GM23338 (cell line): Measurements from ENCODE around the gene ISOC2. TPM values are rescaled to one million over a fixed set of nuclear protein-coding genes. Genes with fewer than 3 reads are reported as not detected.

Experiments used
- ATAC-seq: fragments of 200-7000 bp; cut with Tn5 transposase; 3 replicates; pipeline ENCODE4 v1.9.1; 2020
- DNase-seq: peaks from one replicate; pipeline ENCODE4 v3.0.0-alpha.2; 2015; ENCODE audit warnings: low spot score
- H2AFZ ChIP-seq: fragments of 200-600 bp; sonication (generic); 2 replicates; pipeline ENCODE4 v1.8.0; 2016; ENCODE audit warnings: antibody characterized with exemption, mild to moderate bottlenecking, moderate library complexity
- H3F3A ChIP-seq: fragments of 200-600 bp; sonication (generic); replicated peaks from 2 replicates; pipeline ENCODE4 v1.8.0; 2017; ENCODE audit warnings: antibody characterized with exemption, mixed run types, low read depth
- H3K27ac ChIP-seq: fragments of 200-600 bp; sonication (generic); 2 replicates; pipeline ENCODE4 v1.6.1; 2016; ENCODE audit warnings: low read depth
- H3K27me3 ChIP-seq: fragments of 200-600 bp; sonication (generic); 2 replicates; pipeline ENCODE4 v1.8.0; 2016; ENCODE audit warnings: mild to moderate bottlenecking, mixed run types, moderate library complexity; ENCODE audit not compliant: insufficient read depth
- H3K36me3 ChIP-seq: fragments of 200-600 bp; sonication (generic); 2 replicates; pipeline ENCODE4 v1.8.0; 2016; ENCODE audit warnings: mild to moderate bottlenecking; ENCODE audit not compliant: insufficient read depth
- H3K4me1 ChIP-seq: fragments of 200-600 bp; sonication (generic); 2 replicates; pipeline ENCODE4 v1.8.0; 2016; ENCODE audit warnings: mild to moderate bottlenecking, moderate library complexity; ENCODE audit not compliant: insufficient read depth
- H3K4me2 ChIP-seq: fragments of 200-600 bp; sonication (generic); 2 replicates; pipeline ENCODE4 v1.7.1; 2017; ENCODE audit warnings: mixed run types
- H3K4me3 ChIP-seq: fragments of 200-600 bp; sonication (generic); 2 replicates; pipeline ENCODE4 v1.6.1; 2016; ENCODE audit warnings: mixed run types
- H3K79me2 ChIP-seq: fragments of 200-600 bp; sonication (generic); replicated peaks from 2 replicates; pipeline ENCODE4 v1.8.0; 2017; ENCODE audit warnings: mild to moderate bottlenecking; ENCODE audit not compliant: insufficient read depth
- H3K9me2 ChIP-seq: fragments of 200-600 bp; sonication (generic); 2 replicates; pipeline ENCODE4 v1.8.0; 2017; ENCODE audit not compliant: insufficient read depth
- H4K20me1 ChIP-seq: fragments of 200-600 bp; sonication (generic); replicated peaks from 2 replicates; pipeline ENCODE4 v1.8.0; 2017; ENCODE audit warnings: mild to moderate bottlenecking; ENCODE audit not compliant: insufficient read depth
- H3K27ac Mint-ChIP-seq: 2 replicates; pipeline ENCODE4 v1.8.0; 2020; ENCODE audit warnings: inconsistent platforms, mild to moderate bottlenecking, moderate library complexity, mixed read lengths
- H3K27me3 Mint-ChIP-seq: 3 replicates; pipeline ENCODE4 v1.8.0; 2022; ENCODE audit warnings: low read depth, mild to moderate bottlenecking, moderate library complexity, mixed read lengths, inconsistent platforms; ENCODE audit not compliant: insufficient read depth, poor library complexity
- H3K36me3 Mint-ChIP-seq: 3 replicates; pipeline ENCODE4 v1.8.0; 2021; ENCODE audit warnings: low read depth, mild to moderate bottlenecking, inconsistent platforms, moderate library complexity, mixed read lengths
- H3K4me1 Mint-ChIP-seq: 3 replicates; pipeline ENCODE4 v1.8.0; 2020; ENCODE audit warnings: mild to moderate bottlenecking, inconsistent platforms, mixed read lengths
- H3K4me3 Mint-ChIP-seq: 3 replicates; pipeline ENCODE4 v1.8.0; 2021; ENCODE audit warnings: moderate library complexity, mild to moderate bottlenecking, inconsistent platforms, mixed read lengths
- H3K9me3 Mint-ChIP-seq: 3 replicates; pipeline ENCODE4 v1.8.0; 2020; ENCODE audit warnings: moderate library complexity, mild to moderate bottlenecking, inconsistent platforms, mixed read lengths
- CREB1 ChIP-seq: fragments of 250-450 bp; sonication (Bioruptor Pico); IDR thresholded peaks from 2 replicates; pipeline ENCODE4 v1.5.0; 2020; ENCODE audit warnings: low read depth, mild to moderate bottlenecking, moderate library complexity
- EZH2 ChIP-seq: fragments of 200-600 bp; sonication (generic); IDR thresholded peaks from one replicate; pipeline ENCODE4 v1.8.0; 2017; ENCODE audit warnings: antibody characterized with exemption, mild to moderate bottlenecking, low read depth; ENCODE audit not compliant: unreplicated experiment
- EZH2phosphoT487 ChIP-seq: fragments of 200-600 bp; sonication (generic); IDR thresholded peaks from one replicate; pipeline ENCODE4 v1.8.1; 2018; ENCODE audit warnings: antibody characterized with exemption; ENCODE audit not compliant: unreplicated experiment
- JUNB ChIP-seq: IDR thresholded peaks from one replicate; pipeline ENCODE4 v1.6.1; 2016; ENCODE audit warnings: antibody characterized with exemption; ENCODE audit not compliant: unreplicated experiment
- NANOG ChIP-seq: IDR thresholded peaks from 2 replicates; pipeline ENCODE4 v1.6.1; 2016; ENCODE audit warnings: antibody characterized with exemption, borderline replicate concordance
- POLR2AphosphoS5 ChIP-seq: IDR thresholded peaks from 2 replicates; pipeline ENCODE4 v1.6.1; 2016; ENCODE audit warnings: antibody characterized with exemption, low read depth
- STAT1 ChIP-seq: IDR thresholded peaks from one replicate; pipeline ENCODE4 v1.6.1; 2016; ENCODE audit warnings: antibody characterized with exemption; ENCODE audit not compliant: unreplicated experiment
- ZNF114 ChIP-seq: fragments of 250-450 bp; sonication (Bioruptor Pico); IDR thresholded peaks from 2 replicates; pipeline ENCODE4 v1.5.0; 2020; ENCODE audit warnings: mild to moderate bottlenecking, moderate library complexity
- ZNF331 ChIP-seq: fragments of 250-450 bp; sonication (Bioruptor Pico); IDR thresholded peaks from 2 replicates; pipeline ENCODE4 v1.5.0; 2020; ENCODE audit warnings: low read depth, mild to moderate bottlenecking, moderate library complexity
- polyA plus RNA-seq: library from polyadenylated mRNA; unstranded; fragments of >200 nt; fragmentation: Nextera tagmentation; extraction: Ambion mirVana; gene quantifications from 2 replicates; pipeline ENCODE4 v1.2.1, GENCODE V29; 2016
- total RNA-seq: library from RNA; depleted of rRNA; stranded (reverse); fragments of >200 nt; shearing (Covaris generic); gene quantifications from 2 replicates; pipeline ENCODE4 v1.2.3, GENCODE V29; 2014
- TF ChIP-seq, protein P1 (sequence below), 2 experiments: fragments of 200-600 bp in 1 of 2; sonication (generic) in 1 of 2; conservative IDR thresholded peaks; 2 replicates each; pipeline versions ENCODE4 v1.5.1 to v1.6.1; 2016 to 2017; ENCODE audit warnings: antibody characterized with exemption in 2 of 2, low read depth in 2 of 2, mild to moderate bottlenecking in 2 of 2, moderate library complexity in 1 of 2
- TF ChIP-seq, protein P2 (sequence below): IDR thresholded peaks from 2 replicates; pipeline ENCODE4 v1.6.1; 2016; ENCODE audit warnings: antibody characterized with exemption
- TF ChIP-seq, protein P3 (sequence below): fragments of 250-450 bp; sonication (Bioruptor Pico); IDR thresholded peaks from 2 replicates; pipeline ENCODE4 v1.5.0; 2020; ENCODE audit warnings: mild to moderate bottlenecking, moderate library complexity

ISOC2 gene
- total and polyA plus RNA-seq, 2 experiments from 2014 or later, result 62.6 to 85.2 TPM

DNA sequence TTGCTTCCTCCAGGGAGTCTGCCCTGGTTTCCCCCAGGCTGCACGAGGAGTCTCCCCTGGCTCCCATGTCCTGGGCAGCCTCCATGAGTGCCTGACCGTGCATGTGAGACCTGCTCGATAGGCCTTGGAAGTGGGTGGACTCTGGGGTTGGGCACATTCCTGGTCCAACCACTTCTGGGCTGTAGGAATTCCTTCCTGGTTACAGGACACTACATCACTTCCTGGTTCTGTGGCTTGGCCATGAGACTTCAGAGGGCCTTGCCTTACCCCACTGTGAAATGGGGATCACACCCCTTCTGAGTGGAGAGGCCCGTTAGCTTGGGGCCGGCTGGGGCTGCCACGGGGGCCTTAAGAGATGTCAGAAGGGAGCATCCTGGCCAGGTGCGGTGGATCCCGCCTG, 11.0 kb upstream of the ISOC2 start (continued):
- TF ChIP-seq NANOG, result no peak
- no peak for TF ChIP-seq STAT1
- no peak for TF ChIP-seq JUNB
- TF ChIP-seq, protein P1, sequence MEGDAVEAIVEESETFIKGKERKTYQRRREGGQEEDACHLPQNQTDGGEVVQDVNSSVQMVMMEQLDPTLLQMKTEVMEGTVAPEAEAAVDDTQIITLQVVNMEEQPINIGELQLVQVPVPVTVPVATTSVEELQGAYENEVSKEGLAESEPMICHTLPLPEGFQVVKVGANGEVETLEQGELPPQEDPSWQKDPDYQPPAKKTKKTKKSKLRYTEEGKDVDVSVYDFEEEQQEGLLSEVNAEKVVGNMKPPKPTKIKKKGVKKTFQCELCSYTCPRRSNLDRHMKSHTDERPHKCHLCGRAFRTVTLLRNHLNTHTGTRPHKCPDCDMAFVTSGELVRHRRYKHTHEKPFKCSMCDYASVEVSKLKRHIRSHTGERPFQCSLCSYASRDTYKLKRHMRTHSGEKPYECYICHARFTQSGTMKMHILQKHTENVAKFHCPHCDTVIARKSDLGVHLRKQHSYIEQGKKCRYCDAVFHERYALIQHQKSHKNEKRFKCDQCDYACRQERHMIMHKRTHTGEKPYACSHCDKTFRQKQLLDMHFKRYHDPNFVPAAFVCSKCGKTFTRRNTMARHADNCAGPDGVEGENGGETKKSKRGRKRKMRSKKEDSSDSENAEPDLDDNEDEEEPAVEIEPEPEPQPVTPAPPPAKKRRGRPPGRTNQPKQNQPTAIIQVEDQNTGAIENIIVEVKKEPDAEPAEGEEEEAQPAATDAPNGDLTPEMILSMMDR (conservative IDR thresholded peaks at IDR 0.05; ENCODE audit: low read depth in 2 of 2), result no peak
- TF ChIP-seq ZNF331 (CRISPR knock-in tag), result no peak
- no peak for TF ChIP-seq ZNF114 (CRISPR knock-in tag)
- TF ChIP-seq POLR2AphosphoS5, result no peak
- TF ChIP-seq CREB1 (CRISPR knock-in tag), result no peak
- TF ChIP-seq, protein P2, sequence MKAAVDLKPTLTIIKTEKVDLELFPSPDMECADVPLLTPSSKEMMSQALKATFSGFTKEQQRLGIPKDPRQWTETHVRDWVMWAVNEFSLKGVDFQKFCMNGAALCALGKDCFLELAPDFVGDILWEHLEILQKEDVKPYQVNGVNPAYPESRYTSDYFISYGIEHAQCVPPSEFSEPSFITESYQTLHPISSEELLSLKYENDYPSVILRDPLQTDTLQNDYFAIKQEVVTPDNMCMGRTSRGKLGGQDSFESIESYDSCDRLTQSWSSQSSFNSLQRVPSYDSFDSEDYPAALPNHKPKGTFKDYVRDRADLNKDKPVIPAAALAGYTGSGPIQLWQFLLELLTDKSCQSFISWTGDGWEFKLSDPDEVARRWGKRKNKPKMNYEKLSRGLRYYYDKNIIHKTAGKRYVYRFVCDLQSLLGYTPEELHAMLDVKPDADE, result no peak
- no peak for TF ChIP-seq EZH2phosphoT487

DNA sequence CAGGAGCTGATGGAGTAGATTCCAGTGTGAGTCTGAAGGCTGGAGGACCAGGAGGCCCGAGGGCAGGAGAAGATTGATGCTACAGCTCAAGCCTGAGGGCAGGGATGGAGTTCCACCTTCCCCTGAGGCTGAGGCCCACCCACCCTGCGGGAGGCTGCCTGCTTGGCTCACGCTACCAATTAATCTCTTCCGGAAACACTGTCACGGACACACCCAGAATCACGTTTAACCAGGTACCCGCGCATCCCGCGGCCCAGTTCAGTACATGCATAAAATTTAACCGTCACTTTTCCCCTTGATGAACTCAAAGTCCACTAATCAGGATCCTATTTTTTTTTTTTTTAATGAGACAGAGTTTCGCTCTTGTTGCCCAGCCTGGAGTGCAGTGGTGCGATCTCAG, 9.8 kb upstream of the ISOC2 start:
- no peak for DNase-seq
- Histone ChIP-seq H3K4me2 (no peak overlapping the region), H4K20me1 (no peaks in the 10 kb centered on the region), H3K27me3 (no peaks in the 10 kb centered on the region), H3K4me1 (peaks cover 13% of the 10 kb centered on the region; the same call in 1 of the 2 replicates), H3K27ac (no peak overlapping the region), H2AFZ (no peak overlapping the region), H3K79me2 (no peaks in the 10 kb centered on the region), H3F3A (peaks cover 22% of the 10 kb centered on the region), H3K4me3 (no peak overlapping the region), H3K9me2 (no peaks in the 10 kb centered on the region), H3K36me3 (no peaks in the 10 kb centered on the region)
- no peak overlapping the region for H3K27ac Mint-ChIP-seq
- no peaks in the 10 kb centered on the region for H3K9me3 Mint-ChIP-seq
- no peak overlapping the region for H3K4me3 Mint-ChIP-seq
- H3K27me3 Mint-ChIP-seq, result peaks cover 14% of the 10 kb centered on the region
- ATAC-seq, result no peak
- H3K4me1 Mint-ChIP-seq, result peaks cover 16% of the 10 kb centered on the region
- no peaks in the 10 kb centered on the region for H3K36me3 Mint-ChIP-seq
- TF ChIP-seq STAT1, result no peak
- TF ChIP-seq EZH2phosphoT487, result no peak
- TF ChIP-seq POLR2AphosphoS5, result no peak
- TF ChIP-seq NANOG, result no peak
- TF ChIP-seq, protein P2, result no peak
- no peak for TF ChIP-seq ZNF114 (CRISPR knock-in tag)
- TF ChIP-seq ZNF331 (CRISPR knock-in tag), result no peak
- TF ChIP-seq CREB1 (CRISPR knock-in tag), result no peak
- TF ChIP-seq EZH2, result no peak
- no peak for TF ChIP-seq JUNB
- TF ChIP-seq, protein P3, sequence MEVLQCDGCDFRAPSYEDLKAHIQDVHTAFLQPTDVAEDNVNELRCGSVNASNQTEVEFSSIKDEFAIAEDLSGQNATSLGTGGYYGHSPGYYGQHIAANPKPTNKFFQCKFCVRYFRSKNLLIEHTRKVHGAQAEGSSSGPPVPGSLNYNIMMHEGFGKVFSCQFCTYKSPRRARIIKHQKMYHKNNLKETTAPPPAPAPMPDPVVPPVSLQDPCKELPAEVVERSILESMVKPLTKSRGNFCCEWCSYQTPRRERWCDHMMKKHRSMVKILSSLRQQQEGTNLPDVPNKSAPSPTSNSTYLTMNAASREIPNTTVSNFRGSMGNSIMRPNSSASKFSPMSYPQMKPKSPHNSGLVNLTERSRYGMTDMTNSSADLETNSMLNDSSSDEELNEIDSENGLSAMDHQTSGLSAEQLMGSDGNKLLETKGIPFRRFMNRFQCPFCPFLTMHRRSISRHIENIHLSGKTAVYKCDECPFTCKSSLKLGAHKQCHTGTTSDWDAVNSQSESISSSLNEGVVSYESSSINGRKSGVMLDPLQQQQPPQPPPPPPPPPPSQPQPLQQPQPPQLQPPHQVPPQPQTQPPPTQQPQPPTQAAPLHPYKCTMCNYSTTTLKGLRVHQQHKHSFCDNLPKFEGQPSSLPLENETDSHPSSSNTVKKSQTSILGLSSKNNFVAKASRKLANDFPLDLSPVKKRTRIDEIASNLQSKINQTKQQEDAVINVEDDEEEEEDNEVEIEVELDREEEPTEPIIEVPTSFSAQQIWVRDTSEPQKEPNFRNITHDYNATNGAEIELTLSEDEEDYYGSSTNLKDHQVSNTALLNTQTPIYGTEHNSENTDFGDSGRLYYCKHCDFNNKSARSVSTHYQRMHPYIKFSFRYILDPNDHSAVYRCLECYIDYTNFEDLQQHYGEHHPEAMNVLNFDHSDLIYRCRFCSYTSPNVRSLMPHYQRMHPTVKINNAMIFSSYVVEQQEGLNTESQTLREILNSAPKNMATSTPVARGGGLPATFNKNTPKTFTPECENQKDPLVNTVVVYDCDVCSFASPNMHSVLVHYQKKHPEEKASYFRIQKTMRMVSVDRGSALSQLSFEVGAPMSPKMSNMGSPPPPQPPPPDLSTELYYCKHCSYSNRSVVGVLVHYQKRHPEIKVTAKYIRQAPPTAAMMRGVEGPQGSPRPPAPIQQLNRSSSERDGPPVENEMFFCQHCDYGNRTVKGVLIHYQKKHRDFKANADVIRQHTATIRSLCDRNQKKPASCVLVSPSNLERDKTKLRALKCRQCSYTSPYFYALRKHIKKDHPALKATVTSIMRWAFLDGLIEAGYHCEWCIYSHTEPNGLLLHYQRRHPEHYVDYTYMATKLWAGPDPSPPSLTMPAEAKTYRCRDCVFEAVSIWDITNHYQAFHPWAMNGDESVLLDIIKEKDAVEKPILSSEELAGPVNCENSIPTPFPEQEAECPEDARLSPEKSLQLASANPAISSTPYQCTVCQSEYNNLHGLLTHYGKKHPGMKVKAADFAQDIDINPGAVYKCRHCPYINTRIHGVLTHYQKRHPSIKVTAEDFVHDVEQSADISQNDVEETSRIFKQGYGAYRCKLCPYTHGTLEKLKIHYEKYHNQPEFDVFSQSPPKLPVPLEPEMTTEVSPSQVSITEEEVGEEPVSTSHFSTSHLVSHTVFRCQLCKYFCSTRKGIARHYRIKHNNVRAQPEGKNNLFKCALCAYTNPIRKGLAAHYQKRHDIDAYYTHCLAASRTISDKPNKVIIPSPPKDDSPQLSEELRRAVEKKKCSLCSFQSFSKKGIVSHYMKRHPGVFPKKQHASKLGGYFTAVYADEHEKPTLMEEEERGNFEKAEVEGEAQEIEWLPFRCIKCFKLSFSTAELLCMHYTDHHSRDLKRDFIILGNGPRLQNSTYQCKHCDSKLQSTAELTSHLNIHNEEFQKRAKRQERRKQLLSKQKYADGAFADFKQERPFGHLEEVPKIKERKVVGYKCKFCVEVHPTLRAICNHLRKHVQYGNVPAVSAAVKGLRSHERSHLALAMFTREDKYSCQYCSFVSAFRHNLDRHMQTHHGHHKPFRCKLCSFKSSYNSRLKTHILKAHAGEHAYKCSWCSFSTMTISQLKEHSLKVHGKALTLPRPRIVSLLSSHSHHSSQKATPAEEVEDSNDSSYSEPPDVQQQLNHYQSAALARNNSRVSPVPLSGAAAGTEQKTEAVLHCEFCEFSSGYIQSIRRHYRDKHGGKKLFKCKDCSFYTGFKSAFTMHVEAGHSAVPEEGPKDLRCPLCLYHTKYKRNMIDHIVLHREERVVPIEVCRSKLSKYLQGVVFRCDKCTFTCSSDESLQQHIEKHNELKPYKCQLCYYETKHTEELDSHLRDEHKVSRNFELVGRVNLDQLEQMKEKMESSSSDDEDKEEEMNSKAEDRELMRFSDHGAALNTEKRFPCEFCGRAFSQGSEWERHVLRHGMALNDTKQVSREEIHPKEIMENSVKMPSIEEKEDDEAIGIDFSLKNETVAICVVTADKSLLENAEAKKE, result no peak
